Body of pancreas (tissue), 4 donors: Measurements from ENCODE around the gene RFX1.

ENCODE experiments used
- POLR2A ChIP-seq, 3 donors: fragments of 450-650 bp; IDR thresholded peaks; one replicate each; pipeline ENCODE4 v1.6.1; 2016; ENCODE audit warnings: antibody characterized with exemption in 3 of 3, mild to moderate bottlenecking in 2 of 3
- TF ChIP-seq, protein P1 (sequence below), 7 experiments: fragments of 450-650 bp in 4 of 7; fragments of 200-600 bp in 3 of 7; sonication (generic) in 3 of 7; IDR thresholded peaks; one replicate each; pipeline ENCODE4 v1.5.1; 2016 to 2019; ENCODE audit warnings: antibody characterized with exemption in 7 of 7

DNA sequence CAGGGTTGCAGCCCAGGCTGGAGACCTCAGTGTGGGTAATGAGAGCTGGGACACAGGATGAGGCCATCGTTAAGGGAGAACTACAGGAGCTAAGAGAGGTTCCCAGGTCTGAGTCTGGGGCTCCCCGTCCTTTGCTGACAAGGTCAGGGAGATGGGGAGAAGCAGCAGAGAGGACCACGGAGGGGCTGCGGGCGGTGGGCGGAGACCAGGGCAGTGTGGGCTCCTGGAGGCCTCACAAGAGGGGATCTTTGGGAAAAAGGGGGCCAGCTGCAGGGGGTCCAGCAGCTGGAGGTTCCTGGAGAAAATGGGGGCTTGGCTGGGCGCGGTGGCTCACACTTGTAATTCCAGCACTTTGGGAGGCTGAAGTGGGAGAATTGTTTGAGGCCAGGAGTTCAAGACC lies 16.0 kb downstream of the RFX1 start:
- TF ChIP-seq, protein P1, sequence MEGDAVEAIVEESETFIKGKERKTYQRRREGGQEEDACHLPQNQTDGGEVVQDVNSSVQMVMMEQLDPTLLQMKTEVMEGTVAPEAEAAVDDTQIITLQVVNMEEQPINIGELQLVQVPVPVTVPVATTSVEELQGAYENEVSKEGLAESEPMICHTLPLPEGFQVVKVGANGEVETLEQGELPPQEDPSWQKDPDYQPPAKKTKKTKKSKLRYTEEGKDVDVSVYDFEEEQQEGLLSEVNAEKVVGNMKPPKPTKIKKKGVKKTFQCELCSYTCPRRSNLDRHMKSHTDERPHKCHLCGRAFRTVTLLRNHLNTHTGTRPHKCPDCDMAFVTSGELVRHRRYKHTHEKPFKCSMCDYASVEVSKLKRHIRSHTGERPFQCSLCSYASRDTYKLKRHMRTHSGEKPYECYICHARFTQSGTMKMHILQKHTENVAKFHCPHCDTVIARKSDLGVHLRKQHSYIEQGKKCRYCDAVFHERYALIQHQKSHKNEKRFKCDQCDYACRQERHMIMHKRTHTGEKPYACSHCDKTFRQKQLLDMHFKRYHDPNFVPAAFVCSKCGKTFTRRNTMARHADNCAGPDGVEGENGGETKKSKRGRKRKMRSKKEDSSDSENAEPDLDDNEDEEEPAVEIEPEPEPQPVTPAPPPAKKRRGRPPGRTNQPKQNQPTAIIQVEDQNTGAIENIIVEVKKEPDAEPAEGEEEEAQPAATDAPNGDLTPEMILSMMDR (IDR thresholded peaks at IDR 0.05), result no peak
- no peak for TF ChIP-seq POLR2A (IDR thresholded peaks at IDR 0.05)
